Activated T-helper 2 cell treated with anti-CD3 and anti-CD28 coated beads, Interferon-gamma antibody, Interleukin-2, Interleukin-4, amounts not matched to agents 10 μg/mL and 5 μg/mL and 100 μg/mL, durations not matched to agents 14 hours and 24 hours and 36 hours (primary cell): Measurements from ENCODE around the gene ZPBP. TPM values are rescaled to one million over a fixed set of nuclear protein-coding genes. Genes with fewer than 3 reads are reported as not detected.

Experiments
- DNase-seq: peaks from one replicate; pipeline ENCODE4 v3.0.0; 2021; ENCODE audit warnings: low spot score
- H3K27ac Mint-ChIP-seq: one replicate; pipeline ENCODE4 v1.8.0; 2021; ENCODE audit warnings: mixed read lengths
- H3K27me3 Mint-ChIP-seq: one replicate; pipeline ENCODE4 v1.8.0; 2021; ENCODE audit warnings: low read depth, mixed read lengths
- H3K36me3 Mint-ChIP-seq: one replicate; pipeline ENCODE4 v1.8.0; 2021; ENCODE audit warnings: low read depth, mixed read lengths
- H3K4me1 Mint-ChIP-seq: one replicate; pipeline ENCODE4 v1.8.0; 2021; ENCODE audit warnings: low read depth, mixed read lengths
- H3K4me3 Mint-ChIP-seq: one replicate; pipeline ENCODE4 v1.8.0; 2021; ENCODE audit warnings: low read depth, mild to moderate bottlenecking, moderate library complexity, mixed read lengths
- H3K9me3 Mint-ChIP-seq: one replicate; pipeline ENCODE4 v1.8.0; 2021; ENCODE audit warnings: mixed read lengths
- intact Hi-C: fragments of 100-400 bp; cut with micrococcal nuclease; formaldehyde crosslinking; loops from one replicate; pipeline ENCODE4 v1.15.1; 2023
- total RNA-seq: library from RNA; stranded (reverse); gene quantifications from 2 replicates; pipeline ENCODE4 v1.2.3, GENCODE V29; 2022

Gene ZPBP
- total RNA-seq, 1 donor from 2014 or later, result not detected

- H3K27ac Mint-ChIP-seq, result no peak overlapping the region
- intact Hi-C loops, result no loop called here
- H3K9me3 Mint-ChIP-seq, result no peaks in the 10 kb centered on the region
- H3K4me3 Mint-ChIP-seq, result no peak overlapping the region
- H3K36me3 Mint-ChIP-seq, result no peaks in the 10 kb centered on the region
- H3K27me3 Mint-ChIP-seq, result peaks cover 1% of the 10 kb centered on the region
- DNase-seq, result no peak
- H3K4me1 Mint-ChIP-seq, result no peaks in the 10 kb centered on the region
Observed at GRCh38 chr7:49995681-49996080, 97.4 kb downstream of the ZPBP start.

- Mint-ChIP-seq H3K4me3 (no peak overlapping the region), H3K4me1 (no peaks in the 10 kb centered on the region), H3K27ac (no peak overlapping the region), H3K27me3 (no peaks in the 10 kb centered on the region), H3K36me3 (no peaks in the 10 kb centered on the region), H3K9me3 (peaks cover 6% of the 10 kb centered on the region)
- DNase-seq, result no peak
- intact Hi-C loops, result no loop called here
Observed at GRCh38 chr7:49986191-49986590, 106.9 kb downstream of the ZPBP start.

GRCh38 chr7:49980465-49980864, 112.6 kb downstream of the ZPBP start:
- no peaks in the 10 kb centered on the region for H3K27me3 Mint-ChIP-seq
- H3K36me3 Mint-ChIP-seq, result no peaks in the 10 kb centered on the region
- no peaks in the 10 kb centered on the region for H3K9me3 Mint-ChIP-seq
- intact Hi-C loops, result no loop called here
- no peak for DNase-seq
- H3K4me3 Mint-ChIP-seq, result no peak overlapping the region
- no peak overlapping the region for H3K27ac Mint-ChIP-seq
- H3K4me1 Mint-ChIP-seq, result no peaks in the 10 kb centered on the region

GRCh38 chr7:49976238-49976637, 116.8 kb downstream of the ZPBP start:
- Mint-ChIP-seq H3K27me3 (no peaks in the 10 kb centered on the region), H3K4me1 (no peaks in the 10 kb centered on the region), H3K36me3 (no peaks in the 10 kb centered on the region), H3K9me3 (no peaks in the 10 kb centered on the region), H3K4me3 (no peak overlapping the region), H3K27ac (no peak overlapping the region)
- intact Hi-C loops, result no loop called here
- DNase-seq, result no peak

GRCh38 chr7:49974035-49974434, 119.0 kb downstream of the ZPBP start:
- intact Hi-C loops, result no loop called here
- Mint-ChIP-seq H3K4me1 (no peaks in the 10 kb centered on the region), H3K9me3 (no peaks in the 10 kb centered on the region), H3K27ac (no peak overlapping the region), H3K4me3 (no peak overlapping the region), H3K36me3 (no peaks in the 10 kb centered on the region), H3K27me3 (no peaks in the 10 kb centered on the region)
- no peak for DNase-seq

- peaks cover 3% of the 10 kb centered on the region for H3K9me3 Mint-ChIP-seq
- no peaks in the 10 kb centered on the region for H3K4me1 Mint-ChIP-seq
- no peaks in the 10 kb centered on the region for H3K36me3 Mint-ChIP-seq
- no peak for DNase-seq
- no peak overlapping the region for H3K4me3 Mint-ChIP-seq
- no peaks in the 10 kb centered on the region for H3K27me3 Mint-ChIP-seq
- H3K27ac Mint-ChIP-seq, result no peak overlapping the region
- intact Hi-C loops, result no loop called here
Observed at GRCh38 chr7:49937608-49938007, 155.4 kb downstream of the ZPBP start.

GRCh38 chr7:49931627-49932026, 161.4 kb downstream of the ZPBP start:
- H3K36me3 Mint-ChIP-seq, result no peaks in the 10 kb centered on the region
- peaks cover 20% of the 10 kb centered on the region for H3K9me3 Mint-ChIP-seq
- no peaks in the 10 kb centered on the region for H3K27me3 Mint-ChIP-seq
- no peaks in the 10 kb centered on the region for H3K4me1 Mint-ChIP-seq
- no peak overlapping the region for H3K4me3 Mint-ChIP-seq
- intact Hi-C loops, result no loop called here
- no peak for DNase-seq
- no peak overlapping the region for H3K27ac Mint-ChIP-seq

- no peak for DNase-seq
- Mint-ChIP-seq H3K27me3 (no peaks in the 10 kb centered on the region), H3K27ac (no peak overlapping the region), H3K4me1 (no peaks in the 10 kb centered on the region), H3K9me3 (peaks cover 20% of the 10 kb centered on the region), H3K36me3 (no peaks in the 10 kb centered on the region), H3K4me3 (no peak overlapping the region)
- intact Hi-C loops, result no loop called here
Observed at GRCh38 chr7:49928787-49929186, 164.3 kb downstream of the ZPBP start.

- peaks cover 17% of the 10 kb centered on the region for H3K9me3 Mint-ChIP-seq
- no peaks in the 10 kb centered on the region for H3K27me3 Mint-ChIP-seq
- no peak overlapping the region for H3K27ac Mint-ChIP-seq
- DNase-seq, result no peak
- intact Hi-C loops, result no loop called here
- H3K36me3 Mint-ChIP-seq, result no peaks in the 10 kb centered on the region
- H3K4me1 Mint-ChIP-seq, result no peaks in the 10 kb centered on the region
- no peak overlapping the region for H3K4me3 Mint-ChIP-seq
Observed at GRCh38 chr7:49927631-49928030, 165.4 kb downstream of the ZPBP start.

DNA sequence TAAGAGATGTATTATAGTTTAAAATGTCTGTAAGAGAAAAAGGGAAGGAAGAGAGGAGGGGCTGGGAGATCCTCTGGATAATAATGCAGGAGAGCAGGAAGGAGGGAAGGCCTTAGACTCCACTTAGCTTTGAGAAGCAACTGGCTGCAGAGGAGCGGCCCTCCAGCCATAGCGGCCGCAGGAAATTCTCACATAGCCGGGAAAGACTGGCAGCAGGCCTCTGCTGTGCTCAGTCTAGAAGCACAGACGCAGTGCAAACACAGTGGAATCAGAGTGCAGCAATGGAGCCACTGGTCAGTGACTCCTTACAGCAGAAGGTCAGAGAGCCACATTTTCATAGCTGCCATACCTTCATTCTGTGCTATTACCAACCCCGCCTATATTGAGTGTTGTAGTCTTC, 166.3 kb downstream of the ZPBP start:
- DNase-seq, result no peak
- intact Hi-C loops, result no loop called here
- H3K27ac Mint-ChIP-seq, result no peak overlapping the region
- no peaks in the 10 kb centered on the region for H3K27me3 Mint-ChIP-seq
- no peaks in the 10 kb centered on the region for H3K36me3 Mint-ChIP-seq
- H3K4me1 Mint-ChIP-seq, result no peaks in the 10 kb centered on the region
- no peak overlapping the region for H3K4me3 Mint-ChIP-seq
- H3K9me3 Mint-ChIP-seq, result peaks cover 8% of the 10 kb centered on the region

GRCh38 chr7:49911909-49912308, 181.1 kb downstream of the ZPBP start:
- H3K36me3 Mint-ChIP-seq, result no peaks in the 10 kb centered on the region
- no peaks in the 10 kb centered on the region for H3K9me3 Mint-ChIP-seq
- no peak overlapping the region for H3K27ac Mint-ChIP-seq
- no peak overlapping the region for H3K4me3 Mint-ChIP-seq
- no peaks in the 10 kb centered on the region for H3K4me1 Mint-ChIP-seq
- H3K27me3 Mint-ChIP-seq, result no peaks in the 10 kb centered on the region
- DNase-seq, result no peak
- intact Hi-C loops, result no loop called here

DNA sequence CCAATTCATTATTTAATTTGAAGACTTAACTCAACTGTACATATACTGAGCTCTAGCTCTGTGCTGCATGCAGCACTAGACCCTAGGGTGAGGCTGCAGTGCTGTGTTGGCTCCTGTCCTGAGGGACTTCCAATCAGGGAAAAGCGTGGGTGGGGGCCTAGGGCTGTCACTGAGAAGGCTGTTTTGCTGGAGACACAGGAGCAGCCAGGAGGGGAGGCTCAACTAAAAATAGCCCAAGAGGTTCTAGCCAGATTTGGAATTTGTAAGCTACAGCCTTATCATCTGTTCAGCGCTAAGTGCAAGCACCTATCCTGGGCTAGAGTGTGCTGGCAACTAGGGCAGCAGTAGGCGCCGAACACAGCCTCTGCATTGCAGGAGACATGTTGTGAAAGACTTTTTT, 198.5 kb downstream of the ZPBP start:
- H3K27ac Mint-ChIP-seq, result no peak overlapping the region
- intact Hi-C loops, result no loop called here
- H3K4me1 Mint-ChIP-seq, result no peaks in the 10 kb centered on the region
- H3K9me3 Mint-ChIP-seq, result no peaks in the 10 kb centered on the region
- H3K4me3 Mint-ChIP-seq, result no peak overlapping the region
- no peaks in the 10 kb centered on the region for H3K36me3 Mint-ChIP-seq
- no peak for DNase-seq
- H3K27me3 Mint-ChIP-seq, result no peaks in the 10 kb centered on the region

DNA sequence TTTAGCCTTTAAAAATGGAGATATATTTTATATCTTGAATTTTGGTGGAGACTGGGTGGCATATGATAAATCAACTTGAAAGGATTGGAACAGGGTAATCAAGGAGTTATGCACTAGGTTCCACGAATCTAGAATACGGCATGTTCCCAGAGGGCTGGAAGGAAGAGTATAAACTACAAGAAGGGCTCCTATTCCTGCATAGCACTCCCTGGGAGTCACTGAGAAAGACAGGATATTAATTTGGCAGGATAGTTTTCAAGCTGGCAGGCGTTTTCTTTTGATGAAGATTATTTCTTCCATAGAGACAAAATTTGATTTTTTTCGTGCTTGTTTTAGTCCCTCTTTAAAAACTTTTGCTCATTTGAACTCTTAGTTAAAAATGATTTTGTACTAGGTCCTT, 199.9 kb downstream of the ZPBP start:
- Mint-ChIP-seq H3K4me3 (no peak overlapping the region), H3K4me1 (no peaks in the 10 kb centered on the region), H3K9me3 (no peaks in the 10 kb centered on the region), H3K27me3 (no peaks in the 10 kb centered on the region), H3K36me3 (no peaks in the 10 kb centered on the region), H3K27ac (no peak overlapping the region)
- intact Hi-C loops, result no loop called here
- no peak for DNase-seq

- Mint-ChIP-seq H3K27me3 (no peaks in the 10 kb centered on the region), H3K4me3 (no peak overlapping the region), H3K9me3 (no peaks in the 10 kb centered on the region), H3K27ac (no peak overlapping the region), H3K4me1 (no peaks in the 10 kb centered on the region), H3K36me3 (no peaks in the 10 kb centered on the region)
- intact Hi-C loops, result no loop called here
- no peak for DNase-seq
Observed at GRCh38 chr7:49892481-49892880, 200.6 kb downstream of the ZPBP start.
